Breast epithelium (tissue), 4 donors: ENCODE measurements around the gene KRTAP2-2. TPM values are rescaled to one million over a fixed set of nuclear protein-coding genes. Genes with fewer than 3 reads are reported as not detected.
"Not testable (repeated sequence)": the region's sequence is repeated elsewhere in the genome, so short reads cannot be mapped to it uniquely, and the experiment has no call there.

ENCODE experiments used
- DNase-seq, 2 donors: peaks; one replicate each; pipeline ENCODE4 v3.0.0-alpha.2; 2019; ENCODE audit warnings: low spot score in 2 of 2
- H3K27ac ChIP-seq, 2 donors: fragments of 200-600 bp; sonication (generic) in 1 of 2; one replicate each; pipeline ENCODE4 v1.5.1; 2016 to 2019; ENCODE audit warnings: mild to moderate bottlenecking in 1 of 2
- H3K27me3 ChIP-seq, 2 donors: fragments of 200-600 bp; sonication (generic) in 1 of 2; one replicate each; pipeline versions ENCODE4 v1.5.1 to v1.6.0; 2017 to 2019; ENCODE audit warnings: control low read depth in 1 of 2, mild to moderate bottlenecking in 1 of 2
- H3K36me3 ChIP-seq: fragments of 200-600 bp; one replicate; pipeline ENCODE4 v1.5.1; 2019
- H3K4me1 ChIP-seq, 2 donors: fragments of 200-600 bp; sonication (generic); one replicate each; pipeline ENCODE4 v1.5.1; 2016 to 2019; ENCODE audit warnings: control low read depth in 1 of 2
- H3K4me3 ChIP-seq, 3 donors: fragments of 200-600 bp; sonication (generic); 1 replicate in 2 of 3; 2 replicates in 1 of 3; pipeline ENCODE4 v1.5.1; 2016 to 2019; ENCODE audit warnings: mild to moderate bottlenecking in 3 of 3, moderate library complexity in 2 of 3
- H3K9me3 ChIP-seq, 2 donors: fragments of 200-600 bp; sonication (generic) in 1 of 2; one replicate each; pipeline ENCODE4 v1.5.1; 2016 to 2019; ENCODE audit warnings: control low read depth in 1 of 2
- CTCF ChIP-seq, 3 donors: fragments of 450-650 bp; IDR thresholded peaks; one replicate each; pipeline ENCODE4 v1.5.1; 2016 to 2017; ENCODE audit warnings: antibody characterized with exemption in 3 of 3, mild to moderate bottlenecking in 3 of 3, moderate library complexity in 3 of 3
- POLR2A ChIP-seq: fragments of 450-650 bp; IDR thresholded peaks from one replicate; pipeline ENCODE4 v1.6.1; 2016; ENCODE audit warnings: antibody characterized with exemption, mild to moderate bottlenecking, moderate library complexity
- POLR2AphosphoS5 ChIP-seq, 3 donors: sonication (generic); formaldehyde crosslinking; IDR thresholded peaks; one replicate each; pipeline ENCODE4 v1.6.1; 2017; ENCODE audit warnings: antibody characterized with exemption in 3 of 3
- intact Hi-C: fragments of 100-400 bp; cut with DNase I; formaldehyde crosslinking; loops from one replicate; pipeline ENCODE4 v1.15.1; 2023; ENCODE audit warnings: low total_unique reads
- total RNA-seq, 3 donors: library from RNA; depleted of rRNA; stranded (reverse); fragments of >200 nt; gene quantifications; one replicate each; pipeline ENCODE4 v1.1.0, GENCODE V29; 2016

Gene KRTAP2-2
- total RNA-seq, 3 donors from 2014 or later = not detected

DNA sequence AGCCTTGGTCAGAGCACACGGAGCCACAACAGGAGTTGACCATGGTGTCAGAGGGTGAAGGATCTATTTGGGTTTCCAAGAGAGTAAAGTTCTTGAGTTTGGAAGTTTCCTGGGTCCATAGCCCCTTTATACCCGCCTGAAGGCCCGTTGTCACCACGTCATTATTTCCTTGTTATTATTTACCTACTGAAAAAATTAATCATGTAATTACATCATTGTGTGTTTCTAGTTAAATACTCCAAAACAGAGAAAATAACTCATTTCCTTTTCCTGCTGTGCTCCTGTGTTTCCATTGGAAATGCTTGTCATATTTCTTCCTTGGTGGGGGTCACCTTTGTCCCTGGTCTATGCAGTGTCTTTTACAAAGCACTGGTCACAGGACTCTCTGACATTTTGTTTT is 43.0 kb upstream of the KRTAP2-2 start, which contains the start of gene KRTAP4-8:
Gene KRTAP4-8, minus strand, starts transcription at position 101 of the 400 bp plus-strand sequence. Its CDS starts 58 bp downstream, at position 43.
- no peaks in the 10 kb centered on the region for H3K36me3 ChIP-seq
- H3K27ac ChIP-seq = no peak within 1 kb of the TSS
- H3K4me3 ChIP-seq = no peak within 1 kb of the TSS
- no peaks in the 10 kb centered on the region for H3K27me3 ChIP-seq
- H3K9me3 ChIP-seq = no peaks in the 10 kb centered on the region
- intact Hi-C loops = no loop called here
- no peaks in the 10 kb centered on the region for H3K4me1 ChIP-seq
- no peak for DNase-seq
- no peak for TF ChIP-seq POLR2A
- no peak for TF ChIP-seq CTCF (IDR thresholded peaks at IDR 0.05)
- TF ChIP-seq POLR2AphosphoS5 (IDR thresholded peaks at IDR 0.05) = no peak

- Histone ChIP-seq H3K4me1 (no peaks in the 10 kb centered on the region), H3K36me3 (no peaks in the 10 kb centered on the region), H3K9me3 (no peaks in the 10 kb centered on the region), H3K4me3 (no peak overlapping the region), H3K27me3 (no peaks in the 10 kb centered on the region), H3K27ac (no peak overlapping the region)
- intact Hi-C loops = no loop called here
- no peak for DNase-seq
- TF ChIP-seq POLR2AphosphoS5 (IDR thresholded peaks at IDR 0.05) = no peak
- no peak for TF ChIP-seq CTCF (IDR thresholded peaks at IDR 0.05)
- no peak for TF ChIP-seq POLR2A
Observed at GRCh38 chr17:41096055-41096454, 41.0 kb upstream of the KRTAP2-2 start.

DNA sequence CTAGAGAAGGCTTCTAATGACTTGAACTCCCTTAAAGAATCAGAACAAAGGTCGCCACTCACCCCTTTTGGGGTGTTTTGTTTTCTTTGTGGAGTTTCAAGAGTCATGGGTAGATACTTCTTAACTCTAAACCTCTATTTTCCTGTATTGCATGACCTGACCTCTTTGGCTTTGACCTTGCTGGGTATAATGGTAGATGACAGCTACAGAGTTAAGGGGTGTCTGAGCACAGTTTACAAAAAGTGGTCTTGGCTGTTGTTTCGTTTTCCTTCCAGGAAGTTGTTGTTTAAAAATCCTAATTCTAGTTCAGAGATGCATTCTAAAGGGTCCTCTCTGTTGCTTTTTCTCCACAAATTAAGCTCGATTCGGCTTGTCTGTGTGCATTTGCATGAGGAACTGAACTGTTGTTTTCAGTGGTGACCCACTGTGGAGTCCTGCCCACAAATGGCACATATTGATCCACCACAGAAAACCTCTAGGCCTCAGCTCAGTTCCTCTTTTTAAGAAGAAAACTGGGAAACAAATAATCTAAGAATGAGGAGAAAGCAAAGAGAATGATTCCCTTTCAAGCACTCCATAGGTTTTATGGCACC is 33.8 kb upstream of the KRTAP2-2 start:
- H3K36me3 ChIP-seq, H3K9me3 ChIP-seq, H3K27me3 ChIP-seq, H3K4me1 ChIP-seq, H3K4me3 ChIP-seq, H3K27ac ChIP-seq, intact Hi-C loops, DNase-seq: not testable (repeated sequence)

- DNase-seq, intact Hi-C loops, H3K9me3 ChIP-seq, H3K36me3 ChIP-seq, H3K4me3 ChIP-seq, H3K27ac ChIP-seq, H3K4me1 ChIP-seq, H3K27me3 ChIP-seq: not testable (repeated sequence)
Observed at GRCh38 chr17:41084100-41084856, 29.2 kb upstream of the KRTAP2-2 start, which contains the start of gene KRTAP4-7. KRTAP4-7 (plus strand) TSS chr17:41084150; CDS start chr17:41084207, 57 bp downstream.

- H3K4me3 ChIP-seq, DNase-seq, H3K9me3 ChIP-seq, H3K27me3 ChIP-seq, H3K27ac ChIP-seq, H3K4me1 ChIP-seq, H3K36me3 ChIP-seq, intact Hi-C loops: not testable (repeated sequence)
Observed at GRCh38 chr17:41083427-41083826, 28.4 kb upstream of the KRTAP2-2 start.

- Histone ChIP-seq H3K9me3 (no peaks in the 10 kb centered on the region), H3K27me3 (no peaks in the 10 kb centered on the region), H3K36me3 (no peaks in the 10 kb centered on the region), H3K4me1 (no peaks in the 10 kb centered on the region), H3K27ac (no peak overlapping the region), H3K4me3 (no peak overlapping the region)
- no peak for TF ChIP-seq POLR2AphosphoS5 (IDR thresholded peaks at IDR 0.05)
- no peak for TF ChIP-seq POLR2A
- TF ChIP-seq CTCF (IDR thresholded peaks at IDR 0.05) = no peak
- no peak for DNase-seq
- intact Hi-C loops = no loop called here
Observed at GRCh38 chr17:41082626-41083025, 27.6 kb upstream of the KRTAP2-2 start.
